OCI-LY7 (cell line): ENCODE measurements around the gene ZC3H12A.

Experiments
- CTCF ChIP-seq: fragments of 200-600 bp; sonication (generic); conservative IDR thresholded peaks from 2 replicates; pipeline ENCODE4 v1.5.1; 2014; ENCODE audit warnings: mild to moderate bottlenecking, antibody characterized with exemption, low read length, moderate library complexity, mixed read lengths
- EZH2phosphoT487 ChIP-seq: fragments of 200-600 bp; sonication (generic); IDR thresholded peaks from 2 replicates; pipeline ENCODE4 v1.6.1; 2018; ENCODE audit warnings: low read depth, borderline replicate concordance, mild to moderate bottlenecking, mixed run types, antibody characterized with exemption, low read length, moderate library complexity, mixed read lengths

- TF ChIP-seq CTCF (no peak), EZH2phosphoT487 (no peak)
Measured at GRCh38 chr1:37461698-37462436, 12.5 kb upstream of the ZC3H12A start.
